ENCODE results near the gene TTC34.
"Not testable (repeated sequence)": the region's sequence is repeated elsewhere in the genome, so short reads cannot be mapped to it uniquely, and the experiment has no call there.

TTC34 gene

GRCh38 chr1:2811533-2811918 lies 10.0 kb upstream of the TTC34 start:
- DNase-seq, result no peak

DNA sequence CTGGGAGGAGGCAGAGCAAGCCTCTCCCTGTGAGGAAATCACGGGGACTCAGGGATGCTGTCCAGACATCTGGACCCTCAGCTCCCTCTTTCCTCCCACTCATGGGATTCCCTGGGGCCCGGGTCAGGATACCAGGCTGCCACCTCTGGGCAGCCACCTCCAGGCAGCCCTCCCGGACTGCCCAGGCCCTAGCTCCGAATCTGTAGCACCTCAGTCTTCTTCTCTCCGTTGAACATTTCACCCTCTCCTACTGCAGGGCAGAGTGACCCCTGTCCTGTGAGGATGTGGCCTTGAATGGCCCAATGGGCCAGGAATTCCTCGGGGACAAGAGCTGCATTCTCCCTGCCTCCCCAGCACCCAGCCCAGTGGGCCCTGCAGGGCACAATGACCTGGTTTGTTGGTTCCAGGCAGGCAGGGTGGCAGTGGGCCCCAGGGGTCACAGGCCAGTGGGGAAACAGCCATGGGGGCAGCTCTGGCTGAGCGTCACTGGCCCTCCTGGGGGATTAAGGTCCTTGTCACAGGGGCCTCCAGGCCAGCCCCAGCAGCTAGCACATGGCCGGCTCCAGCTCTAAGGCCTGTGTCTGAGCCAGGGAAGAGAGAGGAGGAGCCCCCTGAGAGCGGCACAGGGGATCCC lies 9.5 kb upstream of the TTC34 start:
- DNase-seq, result no peak

DNA sequence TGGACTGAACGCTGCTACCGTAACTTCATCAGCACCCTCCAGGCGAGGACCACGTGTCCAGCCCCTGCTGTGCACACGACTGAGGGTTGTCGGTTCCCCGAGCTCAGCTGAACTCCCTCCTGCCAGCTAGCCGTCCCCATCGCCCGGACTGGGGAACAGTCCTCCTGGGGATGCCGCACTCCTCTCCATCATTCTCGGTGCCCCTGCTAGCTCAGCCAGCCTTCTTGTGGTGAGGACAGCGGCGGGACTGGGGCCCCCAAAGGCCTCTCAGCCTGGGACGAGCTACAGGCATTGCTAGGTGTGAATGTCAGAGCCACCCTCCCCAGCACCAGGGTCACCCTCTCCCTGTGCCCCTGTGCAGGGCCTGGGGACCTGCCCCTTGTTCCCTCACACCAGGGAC lies 8.8 kb upstream of the TTC34 start:
- DNase-seq, result no peak

DNA sequence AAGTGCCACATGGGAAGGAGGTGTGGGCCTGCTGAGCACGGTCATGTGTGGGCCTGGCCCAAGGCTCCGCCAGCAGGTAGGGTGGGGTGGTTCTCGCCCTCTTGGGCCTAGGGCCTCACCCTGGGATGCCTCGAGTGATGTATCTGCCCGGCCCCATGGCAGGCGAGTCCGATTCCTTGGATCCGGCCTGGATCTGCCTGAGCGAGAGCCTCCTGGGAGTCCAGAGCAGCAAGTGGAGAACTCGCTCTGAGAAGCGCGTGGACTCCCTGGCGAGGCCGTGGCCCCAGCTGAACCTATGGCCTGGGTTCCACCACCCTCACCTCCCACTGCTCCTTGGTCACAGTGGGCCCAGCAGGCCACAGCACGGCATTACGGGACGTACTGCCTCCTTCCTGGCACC lies 8.2 kb upstream of the TTC34 start:
- no peak for DNase-seq

DNA sequence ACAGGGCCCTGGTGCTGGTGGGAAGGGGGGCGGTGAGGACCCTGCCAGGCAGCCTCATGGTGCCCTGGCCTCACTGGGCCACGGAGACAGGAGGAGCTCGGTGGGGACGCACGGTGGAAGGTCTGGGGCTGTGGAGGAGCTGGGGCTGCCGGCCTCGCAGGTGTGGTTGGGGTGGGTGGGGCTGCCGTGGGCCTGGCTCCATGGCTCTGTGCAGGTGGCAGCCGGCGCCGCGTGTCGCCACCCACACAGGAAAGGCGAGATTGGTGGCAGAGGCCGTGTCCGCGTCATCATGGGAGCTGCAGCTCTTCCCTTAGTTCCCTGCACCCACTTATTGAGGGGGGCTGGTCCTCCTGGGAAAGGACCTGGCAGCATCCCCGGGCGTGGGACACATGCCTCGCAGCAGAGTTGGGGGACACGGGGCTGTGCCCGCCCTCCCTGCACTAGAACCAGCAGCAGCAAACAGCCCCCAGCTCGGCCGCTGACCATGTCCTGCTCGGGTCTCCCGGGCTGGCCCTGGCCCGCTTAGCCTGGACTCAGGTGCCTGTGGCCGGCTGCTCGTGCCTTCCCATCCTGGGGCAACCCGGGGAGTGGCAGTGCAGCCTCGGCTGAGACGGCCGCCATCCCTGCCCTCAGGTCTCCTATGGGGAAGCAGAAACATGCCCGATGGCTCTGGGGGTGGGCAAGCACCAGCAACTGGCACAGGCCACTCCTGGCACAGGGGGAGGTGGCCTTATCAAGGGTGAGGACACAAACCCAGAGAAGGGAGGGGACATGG lies 7.5 kb upstream of the TTC34 start:
- DNase-seq, result no peak

GRCh38 chr1:2808386-2808705 lies 6.9 kb upstream of the TTC34 start:
- DNase-seq, result no peak

- DNase-seq, result no peak
Observed at GRCh38 chr1:2807678-2808385, 6.3 kb upstream of the TTC34 start.

- no peak for DNase-seq
Observed at GRCh38 chr1:2807036-2807435, 5.5 kb upstream of the TTC34 start.

DNA sequence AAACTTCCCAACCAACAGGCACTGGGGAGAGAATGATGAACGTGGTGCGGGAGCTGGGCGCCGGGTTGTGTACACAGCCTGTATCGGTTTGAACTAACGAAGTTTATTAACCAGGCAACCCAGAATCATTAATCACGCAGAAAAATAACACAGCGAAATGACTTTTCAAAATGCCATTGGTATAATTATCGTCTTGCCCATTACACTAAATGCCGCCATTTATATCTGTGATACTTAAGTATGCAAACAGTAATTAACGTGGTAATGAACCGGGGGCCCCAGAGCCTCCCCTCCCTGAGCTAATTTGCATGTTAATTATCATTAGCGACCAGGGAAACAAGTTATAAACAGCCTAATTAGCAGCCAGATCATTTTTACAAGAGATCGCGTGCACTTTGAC lies 5.1 kb upstream of the TTC34 start:
- DNase-seq, result no peak

- no peak for DNase-seq
Observed at GRCh38 chr1:2805801-2806430, 4.4 kb upstream of the TTC34 start.

GRCh38 chr1:2804628-2805351 lies 3.3 kb upstream of the TTC34 start:
- no peak for DNase-seq

- no peak for DNase-seq
Observed at GRCh38 chr1:2803931-2804627, 2.6 kb upstream of the TTC34 start.

GRCh38 chr1:2803086-2803930 lies 1.8 kb upstream of the TTC34 start:
- DNase-seq, result no peak

- DNase-seq, result no peak
Observed at GRCh38 chr1:2802421-2802961, 998 bp upstream of the TTC34 start.

- DNase-seq, result no peak
Observed at GRCh38 chr1:2801046-2801445, 447 bp downstream of the TTC34 start.

DNA sequence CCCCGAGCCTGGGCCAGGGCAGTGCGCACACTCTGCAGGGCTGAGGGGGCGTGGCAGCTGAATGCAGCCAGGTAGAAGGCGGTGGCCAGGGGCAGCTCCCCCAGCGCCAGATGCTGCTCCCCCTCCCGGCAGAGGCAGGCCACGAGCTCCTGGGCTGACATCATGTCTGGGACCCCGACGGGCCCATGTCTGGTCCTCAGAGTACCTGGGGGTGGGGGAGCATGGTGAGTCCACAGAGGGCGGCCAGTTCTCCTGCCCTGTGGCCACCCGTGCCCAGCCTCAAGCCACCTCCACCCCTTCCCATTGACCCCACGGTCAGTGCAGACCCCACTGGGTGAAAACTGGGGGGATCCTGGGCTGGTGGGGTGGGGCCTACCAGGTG lies 838 bp downstream of the TTC34 start:
- DNase-seq, result no peak

DNA sequence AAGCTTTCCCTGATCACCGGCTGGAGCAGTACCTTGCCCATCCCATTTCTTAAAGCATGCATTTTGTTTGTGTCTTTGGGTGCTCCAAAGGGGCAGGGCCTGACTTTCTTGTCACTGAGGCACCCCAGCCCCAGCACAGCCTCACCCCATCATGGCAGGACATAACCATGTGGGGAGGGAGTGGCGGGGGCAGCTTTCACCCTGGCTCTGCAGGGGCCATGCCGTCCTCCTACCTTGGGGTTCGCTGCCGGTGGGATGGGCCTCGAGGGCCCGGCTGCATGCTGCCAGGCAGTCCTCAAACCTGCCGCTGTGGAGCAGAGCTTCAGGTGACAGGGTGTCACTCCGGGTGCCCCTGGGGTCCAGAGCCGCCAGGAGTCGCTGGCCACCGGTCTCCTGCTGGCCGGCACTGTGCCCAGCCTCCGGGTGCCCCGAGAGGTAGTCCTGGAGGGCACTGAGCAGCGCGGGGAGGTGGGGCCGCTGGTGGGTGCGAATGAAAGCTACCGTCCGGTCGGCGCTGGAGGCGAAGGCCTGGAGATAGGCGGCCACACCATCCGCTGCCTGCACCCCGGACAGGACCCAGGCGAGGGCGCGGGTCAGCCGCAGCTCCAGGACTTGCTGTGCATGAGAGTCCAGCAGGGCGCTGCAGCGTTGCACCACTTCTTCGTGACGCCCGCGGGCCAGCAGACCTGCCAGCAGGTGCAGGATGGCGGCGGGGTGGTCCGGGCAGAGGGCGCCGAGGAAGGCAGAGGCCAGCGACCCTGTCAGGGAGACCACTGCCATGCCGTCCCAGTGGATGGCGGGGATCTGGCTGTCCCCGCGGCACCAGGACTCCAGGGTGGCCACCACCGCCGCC lies 1.5 kb downstream of the TTC34 start:
- DNase-seq, result no peak

- not testable (repeated sequence) for DNase-seq
Observed at GRCh38 chr1:2798958-2799357, 2.5 kb downstream of the TTC34 start.

DNA sequence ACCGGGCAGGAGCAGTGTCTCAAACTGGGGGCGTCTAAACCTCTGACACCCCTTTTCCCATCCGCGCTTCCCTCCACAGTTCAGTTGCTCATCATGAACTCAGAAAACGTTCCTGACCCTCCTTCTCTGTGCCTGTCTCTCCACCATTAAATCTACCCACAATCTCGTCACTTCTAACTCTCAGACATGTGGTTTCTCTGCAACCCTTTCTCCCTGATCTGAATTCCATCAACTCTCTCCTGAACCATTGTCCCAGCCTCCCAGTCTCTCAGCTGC lies 3.8 kb downstream of the TTC34 start:
- DNase-seq, result no peak

DNA sequence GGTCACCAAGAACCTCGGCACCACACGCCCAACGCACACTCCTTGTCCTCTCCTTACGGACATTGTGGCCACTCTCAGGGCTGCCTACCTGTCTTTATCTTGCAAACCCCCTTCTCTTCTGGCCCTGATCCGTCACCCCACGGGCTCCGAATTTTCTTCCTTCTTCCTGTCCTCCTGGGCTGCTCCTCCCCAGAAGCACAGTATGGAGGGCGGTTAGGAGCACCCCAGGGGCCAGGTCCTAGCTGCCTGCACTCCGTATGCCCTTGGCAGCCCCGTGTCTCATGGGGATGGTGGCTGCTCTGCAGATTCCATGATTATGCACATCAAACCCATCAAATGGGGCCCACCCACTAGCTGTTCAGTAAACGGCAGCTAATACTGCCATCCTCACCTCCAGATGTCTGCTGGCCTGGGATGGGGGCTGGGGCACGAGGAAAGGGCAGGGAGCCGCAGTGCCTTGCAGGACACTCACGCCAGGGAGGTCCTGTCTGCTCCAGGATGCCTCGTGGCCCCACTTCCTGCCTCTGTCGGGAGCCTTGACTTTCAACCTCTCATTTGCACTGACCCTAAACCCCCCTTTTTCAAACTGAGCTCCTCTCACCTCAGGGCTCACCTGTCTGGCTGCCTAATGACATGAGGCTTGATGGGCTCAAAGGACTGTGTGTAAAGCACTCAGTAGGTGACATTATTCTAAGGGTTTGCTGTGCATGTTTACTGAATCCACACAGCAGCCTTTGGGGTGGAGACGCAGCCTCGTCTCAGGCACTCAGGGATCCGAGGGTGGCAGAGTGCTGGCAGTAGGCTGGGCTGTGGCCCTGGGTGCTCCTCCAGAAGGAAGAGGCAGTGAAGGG lies 4.4 kb downstream of the TTC34 start:
- no peak for DNase-seq

Measured in stimulated activated naive CD4-positive, alpha-beta T cell treated with Interleukin-2 at 50 U/mL for 16 hours (primary cell).